Measurements from ENCODE around the gene DNMBP. TPM values are rescaled to one million over a fixed set of nuclear protein-coding genes. Genes with fewer than 3 reads are reported as not detected.

The DNMBP gene
- total RNA-seq, 1 experiment from 2014 or later: 60.3 TPM

- Histone ChIP-seq H3K9me3 (ENCODE audit: control insufficient read depth in 1 of 2, insufficient read depth in 1 of 2, low read depth in 1 of 2, low read length in 2 of 2) (no peaks in the 10 kb centered on the region), H3K4me3 (replicated peaks in 1 of 2; ENCODE audit: low read depth in 1 of 2, low read length in 2 of 2) (no peak overlapping the region), H2AFZ (ENCODE audit: low read depth, low read length, poor library complexity, severe bottlenecking) (no peak overlapping the region), H3K9ac (ENCODE audit: low read length) (no peak overlapping the region), H3K9me2 (ENCODE audit: insufficient read depth) (no peaks in the 10 kb centered on the region), H3K27ac (ENCODE audit: low read depth, low read length) (no peak overlapping the region), H3K36me3 (ENCODE audit: control insufficient read depth in 1 of 2, insufficient read depth in 2 of 2, low read length in 2 of 2) (no peaks in the 10 kb centered on the region), H3K4me2 (ENCODE audit: low read length) (peak overlapping the region; percentile 18; the same call in 1 of the 2 replicates), H3K4me1 (ENCODE audit: control insufficient read depth in 1 of 2, insufficient read depth in 2 of 2, low read length in 2 of 2) (peaks cover 16 to 23% of the 10 kb centered on the region in 2 experiments), H3K27me3 (ENCODE audit: insufficient read depth, low read length) (no peaks in the 10 kb centered on the region), H4K20me1 (ENCODE audit: insufficient read depth) (no peaks in the 10 kb centered on the region), H3K79me2 (ENCODE audit: insufficient read depth, low read length) (no peaks in the 10 kb centered on the region)
- TF ChIP-seq FOSL1 (IDR thresholded peaks at IDR 0.05; ENCODE audit: low read depth): no peak
- TF ChIP-seq EZH2phosphoT487 (IDR thresholded peaks at IDR 0.05; ENCODE audit: borderline replicate concordance): no peak
- no peak for TF ChIP-seq YY1 (IDR thresholded peaks at IDR 0.05; ENCODE audit: extremely low read depth, insufficient replicate concordance, low read depth, low read length)
- TF ChIP-seq POLR2AphosphoS5 (IDR thresholded peaks at IDR 0.05; ENCODE audit: low read depth, low read length): no peak
- no peak for TF ChIP-seq EZH2 (IDR thresholded peaks at IDR 0.05)
- RAD21 ChIA-PET (ENCODE audit: low non-redundant PET in 1 of 2, low total read pairs in 2 of 2, uncharacterized antibody in 2 of 2, unreplicated experiment in 2 of 2): no interaction called here
- BruUV-seq (replicated peaks): no TSS peak
- no peak for ATAC-seq
- no peak for DNase-seq (ENCODE audit: low read depth, low spot score)
- CTCF ChIA-PET: no interaction called here
- POLR2A ChIA-PET: no interaction called here
- intact Hi-C loops (cut with micrococcal nuclease): no loop called here
Measured at GRCh38 chr10:100033766-100034418, 24.1 kb upstream of the DNMBP start.

- DNase-seq (ENCODE audit: low read depth, low spot score) (no peak), ATAC-seq (no peak)
- Histone ChIP-seq H3K27ac (ENCODE audit: low read depth, low read length) (no peak overlapping the region), H3K4me3 (replicated peaks in 1 of 2; ENCODE audit: low read depth in 1 of 2, low read length in 2 of 2) (no peak overlapping the region), H3K4me2 (ENCODE audit: low read length) (no peak overlapping the region), H3K9me3 (ENCODE audit: control insufficient read depth in 1 of 2, insufficient read depth in 1 of 2, low read depth in 1 of 2, low read length in 2 of 2) (peaks cover 4 to 11% of the 10 kb centered on the region in 2 experiments; a peak in 2 of 4 replicates), H4K20me1 (ENCODE audit: insufficient read depth) (no peaks in the 10 kb centered on the region), H3K4me1 (ENCODE audit: control insufficient read depth in 1 of 2, insufficient read depth in 2 of 2, low read length in 2 of 2) (peaks cover 6 to 7% of the 10 kb centered on the region in 2 experiments), H2AFZ (ENCODE audit: low read depth, low read length, poor library complexity, severe bottlenecking) (no peak overlapping the region), H3K9ac (ENCODE audit: low read length) (no peak overlapping the region), H3K79me2 (ENCODE audit: insufficient read depth, low read length) (no peaks in the 10 kb centered on the region), H3K9me2 (ENCODE audit: insufficient read depth) (no peaks in the 10 kb centered on the region), H3K36me3 (ENCODE audit: control insufficient read depth in 1 of 2, insufficient read depth in 2 of 2, low read length in 2 of 2) (no peaks in the 10 kb centered on the region), H3K27me3 (ENCODE audit: insufficient read depth, low read length) (no peaks in the 10 kb centered on the region)
- intact Hi-C loops (cut with micrococcal nuclease): no loop called here
- no TSS peak for BruUV-seq (replicated peaks)
- CTCF ChIA-PET: no interaction called here
- no peak for TF ChIP-seq ATF3 (IDR thresholded peaks at IDR 0.05)
- TF ChIP-seq ZFX (IDR thresholded peaks at IDR 0.05): no peak
- RAD21 ChIA-PET (ENCODE audit: low non-redundant PET in 1 of 2, low total read pairs in 2 of 2, uncharacterized antibody in 2 of 2, unreplicated experiment in 2 of 2): no interaction called here
- POLR2A ChIA-PET: no interaction called here
Measured at GRCh38 chr10:100027416-100027815, 17.7 kb upstream of the DNMBP start.
